Cortex of kidney (tissue), 1 donor: Measurements from ENCODE around the gene ACTN3.
"Not testable (repeated sequence)": the region's sequence is repeated elsewhere in the genome, so short reads cannot be mapped to it uniquely, and the experiment has no call there.

ENCODE experiments used
- DNase-seq: peaks from one replicate; lab custom pipeline; 2025; lab: John Stamatoyannopoulos, UW

The ACTN3 gene

GRCh38 chr11:66544952-66545351 lies 1.8 kb upstream of the ACTN3 start:
- not testable (repeated sequence) for DNase-seq

GRCh38 chr11:66545701-66546367 lies 869 bp upstream of the ACTN3 start, which contains the start of gene ZDHHC24:
Gene ZDHHC24, minus strand, starts transcription at chr11:66546048. Its CDS starts 45 bp downstream, at chr11:66546003.
- peak; percentile 78 for DNase-seq

- DNase-seq = no peak
Observed at GRCh38 chr11:66546966-66547661, 411 bp downstream of the ACTN3 start.

GRCh38 chr11:66547662-66548009 lies 933 bp downstream of the ACTN3 start:
- DNase-seq = no peak

- no peak for DNase-seq
Observed at GRCh38 chr11:66548041-66548440, 1.3 kb downstream of the ACTN3 start.

GRCh38 chr11:66548774-66549630 lies 2.3 kb downstream of the ACTN3 start:
- no peak for DNase-seq

GRCh38 chr11:66549696-66550095 lies 3.0 kb downstream of the ACTN3 start:
- DNase-seq = no peak

GRCh38 chr11:66550887-66551286 lies 4.2 kb downstream of the ACTN3 start:
- no peak for DNase-seq

- no peak for DNase-seq
Observed at GRCh38 chr11:66554602-66555001, 7.9 kb downstream of the ACTN3 start.

- DNase-seq = no peak
Observed at GRCh38 chr11:66555416-66555815, 8.7 kb downstream of the ACTN3 start.

- no peak for DNase-seq
Observed at GRCh38 chr11:66556086-66556485, 9.4 kb downstream of the ACTN3 start.

GRCh38 chr11:66557733-66558326 lies 11.1 kb downstream of the ACTN3 start:
- DNase-seq = no peak

GRCh38 chr11:66559142-66559865 lies 12.6 kb downstream of the ACTN3 start:
- DNase-seq = no peak

- DNase-seq = no peak
Observed at GRCh38 chr11:66559866-66560676, 13.4 kb downstream of the ACTN3 start.

- DNase-seq = no peak
Observed at GRCh38 chr11:66561178-66561974, 14.7 kb downstream of the ACTN3 start.

GRCh38 chr11:66561975-66562248 lies 15.2 kb downstream of the ACTN3 start:
- DNase-seq = no peak

GRCh38 chr11:66562275-66562674 lies 15.6 kb downstream of the ACTN3 start:
- DNase-seq = no peak

GRCh38 chr11:66562907-66563583 lies 16.3 kb downstream of the ACTN3 start:
- no peak for DNase-seq

- no peak for DNase-seq
Observed at GRCh38 chr11:66563832-66564231, 17.1 kb downstream of the ACTN3 start.

- no peak for DNase-seq
Observed at GRCh38 chr11:66564538-66564937, 17.8 kb downstream of the ACTN3 start.
